Fibroblast of skin of left quadriceps (primary cell): Measurements from ENCODE around the gene TMEM254.
"Not testable (repeated sequence)": the region's sequence is repeated elsewhere in the genome, so short reads cannot be mapped to it uniquely, and the experiment has no call there.

Source experiments
- DNase-seq, 2 experiments: peaks; one replicate each; pipeline ENCODE4 v3.0.0-alpha.2; 2013; ENCODE audit warnings: low read depth in 2 of 2

Gene TMEM254

GRCh38 chr10:80075781-80076180 lies 2.7 kb upstream of the TMEM254 start:
- DNase-seq, result no peak

- no peak for DNase-seq
Observed at GRCh38 chr10:80077869-80078447, 507 bp upstream of the TMEM254 start.

- no peak for DNase-seq
Observed at GRCh38 chr10:80079312-80079719, 851 bp downstream of the TMEM254 start.

GRCh38 chr10:80081026-80081425 lies 2.6 kb downstream of the TMEM254 start:
- no peak for DNase-seq

GRCh38 chr10:80081801-80082750 lies 3.6 kb downstream of the TMEM254 start:
- no peak for DNase-seq

GRCh38 chr10:80090121-80090520 lies 11.7 kb downstream of the TMEM254 start:
- DNase-seq, result no peak

- DNase-seq, result no peak
Observed at GRCh38 chr10:80094231-80094630, 15.8 kb downstream of the TMEM254 start.

- not testable (repeated sequence) for DNase-seq
Observed at GRCh38 chr10:80098272-80098671, 19.8 kb downstream of the TMEM254 start.

- DNase-seq, result not testable (repeated sequence)
Observed at GRCh38 chr10:80099295-80099694, 20.8 kb downstream of the TMEM254 start.

GRCh38 chr10:80100116-80100515 lies 21.7 kb downstream of the TMEM254 start:
- no peak for DNase-seq

- DNase-seq, result no peak
Observed at GRCh38 chr10:80100861-80101695, 22.6 kb downstream of the TMEM254 start.

GRCh38 chr10:80104066-80104926 lies 25.8 kb downstream of the TMEM254 start:
- peak; percentile 76 for DNase-seq

- DNase-seq, result no peak
Observed at GRCh38 chr10:80108576-80109239, 30.2 kb downstream of the TMEM254 start.

GRCh38 chr10:80110986-80111385 lies 32.5 kb downstream of the TMEM254 start:
- no peak for DNase-seq

GRCh38 chr10:80118669-80119068 lies 40.2 kb downstream of the TMEM254 start:
- DNase-seq, result no peak

GRCh38 chr10:80122110-80122710 lies 43.7 kb downstream of the TMEM254 start:
- no peak for DNase-seq

- DNase-seq, result no peak
Observed at GRCh38 chr10:80122746-80123145, 44.3 kb downstream of the TMEM254 start.

- no peak for DNase-seq
Observed at GRCh38 chr10:80126876-80127275, 48.4 kb downstream of the TMEM254 start.

GRCh38 chr10:80131499-80131901 lies 53.0 kb downstream of the TMEM254 start:
- no peak for DNase-seq
